ENCODE data around the gene SOX10. TPM values are rescaled to one million over a fixed set of nuclear protein-coding genes. Genes with fewer than 3 reads are reported as not detected.

SOX10 gene
- total and polyA plus RNA-seq, 9 of the 15 experiments (the other 6 are each of a cell fraction or from before 2014, with no cell fraction given), result not detected

DNA sequence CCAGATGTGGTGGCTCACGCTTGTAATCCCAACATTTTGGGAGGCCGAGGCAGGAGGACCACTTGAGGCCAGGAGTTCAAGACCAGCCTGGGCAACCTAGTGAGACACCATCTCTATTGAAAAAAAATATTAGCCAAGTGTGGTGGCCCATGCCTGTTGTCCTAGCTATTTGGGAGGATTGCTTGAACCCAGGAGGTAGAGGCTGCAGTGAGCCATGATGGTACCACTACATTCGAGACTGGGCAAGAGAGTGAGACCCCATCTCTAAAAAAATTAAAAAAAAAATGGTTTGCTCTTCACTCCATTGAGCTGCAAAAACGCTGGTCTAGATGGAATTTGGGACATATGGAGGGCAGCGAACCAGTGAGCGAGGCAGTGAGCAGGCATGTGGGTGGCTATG lies 21.6 kb upstream of the SOX10 start:
- BruUV-seq (replicated peaks), result no TSS peak
- no peak for FAIRE-seq

DNA sequence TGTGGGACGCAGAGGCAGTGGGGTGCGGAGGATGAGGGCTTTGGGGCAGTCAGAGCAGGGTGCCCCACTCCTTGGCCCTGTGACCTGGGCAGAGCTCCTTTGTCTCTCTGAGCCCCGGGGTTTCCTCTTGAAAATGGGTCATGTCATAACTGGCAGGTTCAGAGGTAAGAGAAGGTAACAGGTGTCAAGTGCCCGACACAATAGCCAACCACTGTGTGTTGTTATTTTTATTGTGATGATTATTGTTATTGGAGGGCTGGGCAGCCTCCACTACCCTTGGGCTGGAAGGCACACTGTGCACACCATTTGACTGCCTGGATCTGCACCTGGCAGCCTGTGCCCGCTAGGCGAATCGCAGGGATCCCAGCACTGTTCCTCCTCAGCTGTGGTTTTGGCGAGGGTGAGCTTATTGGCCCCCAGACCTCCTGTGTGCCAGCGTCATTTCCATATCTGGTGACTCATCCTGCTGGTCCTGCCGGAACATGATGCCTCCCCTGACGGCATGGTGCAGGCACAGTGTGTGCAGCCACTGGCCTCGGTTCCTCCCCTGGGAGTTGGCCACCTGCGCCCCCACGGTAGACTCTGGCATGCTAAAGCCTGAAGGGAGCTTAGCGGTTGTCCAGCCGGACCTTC lies 15.4 kb upstream of the SOX10 start:
- in situ Hi-C loops (cut with MboI), result no loop called here
- H3K79me2 ChIP-seq (ENCODE audit: control insufficient read depth, insufficient read depth, low read length), result no peaks in the 10 kb centered on the region
- H3K9ac ChIP-seq (ENCODE audit: insufficient read depth in 1 of 2, low read depth in 2 of 2, low read length in 2 of 2), result peak overlapping the region in 1 of 2 experiments; percentile 64; a peak in 1 of 4 replicates
- ATAC-seq (peak; percentile 39; the same call in 1 of the 3 replicates), DNase-seq (ENCODE audit: extremely low read depth in 1 of 4, low spot score in 3 of 4) (peak in 3 of 4 experiments; percentile 12 to 32 (median 23)), FAIRE-seq (no peak)
- intact Hi-C loops (cut with micrococcal nuclease), result no loop called here
- 13% methylated on average over 13 of the region's 16 CpGs for WGBS (ENCODE audit: insufficient coverage, low coverage, missing lambda C conversion rate)
- H3K9me1 ChIP-seq (ENCODE audit: control insufficient read depth, insufficient read depth, low read length), result no peaks in the 10 kb centered on the region
- H4K20me1 ChIP-seq (replicated peaks; ENCODE audit: control insufficient read depth, insufficient read depth, low read length), result no peaks in the 10 kb centered on the region
- ChIA-PET CTCF (ENCODE audit: low intra/inter-chr PET ratio) (no interaction called here), POLR2A (no interaction called here)
- H3K36me3 ChIP-seq (ENCODE audit: control insufficient read depth, insufficient read depth, low read length), result no peaks in the 10 kb centered on the region
- no peaks in the 10 kb centered on the region for H3K9me3 ChIP-seq (replicated peaks; ENCODE audit: control insufficient read depth, insufficient read depth, low read depth, low read length)
- H3K4me2 ChIP-seq (ENCODE audit: insufficient read depth, low read length), result no peak overlapping the region; the same call in 1 of the 2 replicates
- H3K27ac ChIP-seq (ENCODE audit: extremely low read depth, low read depth, low read length), result no peak overlapping the region
- H3K4me1 ChIP-seq (replicated peaks in 1 of 2; ENCODE audit: control insufficient read depth in 2 of 2, insufficient read depth in 2 of 2, low read length in 2 of 2), result peaks cover 0 to 16% of the 10 kb centered on the region in 2 experiments; a peak in 3 of 5 replicates
- H2AFZ ChIP-seq (ENCODE audit: low read depth, low read length), result 0 out of 2 replicates have a peak overlapping the region, but pooled peaks have one; percentile 16
- no TSS peak for BruUV-seq (replicated peaks)
- H3K27me3 ChIP-seq (ENCODE audit: control insufficient read depth in 2 of 2, insufficient read depth in 2 of 2, low read length in 2 of 2), result no peaks in the 10 kb centered on the region; a peak in 1 of 5 replicates
- no peak overlapping the region for H3K4me3 ChIP-seq
- peak; percentile 90 for TF ChIP-seq ZKSCAN1 (IDR thresholded peaks at IDR 0.05; ENCODE audit: low read depth, low read length)
- TF ChIP-seq HNRNPUL1 (IDR thresholded peaks at IDR 0.05; ENCODE audit: low read length), result no peak
- TF ChIP-seq ZNF354B (CRISPR knock-in tag; IDR thresholded peaks at IDR 0.05), result no peak
- TF ChIP-seq, protein P1, sequence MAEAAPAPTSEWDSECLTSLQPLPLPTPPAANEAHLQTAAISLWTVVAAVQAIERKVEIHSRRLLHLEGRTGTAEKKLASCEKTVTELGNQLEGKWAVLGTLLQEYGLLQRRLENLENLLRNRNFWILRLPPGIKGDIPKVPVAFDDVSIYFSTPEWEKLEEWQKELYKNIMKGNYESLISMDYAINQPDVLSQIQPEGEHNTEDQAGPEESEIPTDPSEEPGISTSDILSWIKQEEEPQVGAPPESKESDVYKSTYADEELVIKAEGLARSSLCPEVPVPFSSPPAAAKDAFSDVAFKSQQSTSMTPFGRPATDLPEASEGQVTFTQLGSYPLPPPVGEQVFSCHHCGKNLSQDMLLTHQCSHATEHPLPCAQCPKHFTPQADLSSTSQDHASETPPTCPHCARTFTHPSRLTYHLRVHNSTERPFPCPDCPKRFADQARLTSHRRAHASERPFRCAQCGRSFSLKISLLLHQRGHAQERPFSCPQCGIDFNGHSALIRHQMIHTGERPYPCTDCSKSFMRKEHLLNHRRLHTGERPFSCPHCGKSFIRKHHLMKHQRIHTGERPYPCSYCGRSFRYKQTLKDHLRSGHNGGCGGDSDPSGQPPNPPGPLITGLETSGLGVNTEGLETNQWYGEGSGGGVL (CRISPR knock-in tag; IDR thresholded peaks at IDR 0.05), result no peak
- TF ChIP-seq ZNF551 (CRISPR knock-in tag; IDR thresholded peaks at IDR 0.05), result no peak
- peak; percentile 56; the same call in 1 of the 2 replicates for TF ChIP-seq JUND (IDR thresholded peaks at IDR 0.05; ENCODE audit: borderline replicate concordance, low read depth, low read length)
- peak; percentile 35; the same call in 1 of the 3 replicates for TF ChIP-seq JUND (tag; IDR thresholded peaks at IDR 0.05; ENCODE audit: borderline replicate concordance, low read depth, low read length)
- TF ChIP-seq CREM (IDR thresholded peaks at IDR 0.05; ENCODE audit: low read depth), result peak; percentile 49
- TF ChIP-seq, protein P2, sequence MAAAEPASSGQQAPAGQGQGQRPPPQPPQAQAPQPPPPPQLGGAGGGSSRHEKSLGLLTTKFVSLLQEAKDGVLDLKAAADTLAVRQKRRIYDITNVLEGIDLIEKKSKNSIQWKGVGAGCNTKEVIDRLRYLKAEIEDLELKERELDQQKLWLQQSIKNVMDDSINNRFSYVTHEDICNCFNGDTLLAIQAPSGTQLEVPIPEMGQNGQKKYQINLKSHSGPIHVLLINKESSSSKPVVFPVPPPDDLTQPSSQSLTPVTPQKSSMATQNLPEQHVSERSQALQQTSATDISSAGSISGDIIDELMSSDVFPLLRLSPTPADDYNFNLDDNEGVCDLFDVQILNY (CRISPR knock-in tag; IDR thresholded peaks at IDR 0.05), result no peak
- peak; percentile 71 for TF ChIP-seq FOSL1 (tag; conservative IDR thresholded peaks at IDR 0.05)
- TF ChIP-seq XRCC5 (IDR thresholded peaks at IDR 0.05; ENCODE audit: low read depth, low read length), result no peak
- TF ChIP-seq KDM2B (CRISPR knock-in tag; IDR thresholded peaks at IDR 0.05), result no peak

More for the DNA sequence above, 21.6 kb upstream of the SOX10 start:
- DNase-seq (ENCODE audit: extremely low read depth in 1 of 4, low spot score in 3 of 4) (no peak), ATAC-seq (no peak)
- in situ Hi-C loops (cut with MboI) (no loop called here), intact Hi-C loops (cut with micrococcal nuclease) (no loop called here)
- Histone ChIP-seq H4K20me1 (replicated peaks; ENCODE audit: control insufficient read depth, insufficient read depth, low read length) (no peaks in the 10 kb centered on the region), H3K27ac (ENCODE audit: extremely low read depth, low read depth, low read length) (no peak overlapping the region), H3K4me1 (replicated peaks in 1 of 2; ENCODE audit: control insufficient read depth in 2 of 2, insufficient read depth in 2 of 2, low read length in 2 of 2) (peaks cover 0 to 3% of the 10 kb centered on the region in 2 experiments; a peak in 1 of 5 replicates), H3K4me3 (no peak overlapping the region), H3K4me2 (ENCODE audit: insufficient read depth, low read length) (no peak overlapping the region), H3K79me2 (ENCODE audit: control insufficient read depth, insufficient read depth, low read length) (no peaks in the 10 kb centered on the region), H3K9me3 (replicated peaks; ENCODE audit: control insufficient read depth, insufficient read depth, low read depth, low read length) (no peaks in the 10 kb centered on the region), H3K9ac (ENCODE audit: insufficient read depth in 1 of 2, low read depth in 2 of 2, low read length in 2 of 2) (no peak overlapping the region), H3K27me3 (ENCODE audit: control insufficient read depth in 2 of 2, insufficient read depth in 2 of 2, low read length in 2 of 2) (no peaks in the 10 kb centered on the region), H3K9me1 (ENCODE audit: control insufficient read depth, insufficient read depth, low read length) (no peaks in the 10 kb centered on the region), H3K36me3 (ENCODE audit: control insufficient read depth, insufficient read depth, low read length) (no peaks in the 10 kb centered on the region), H2AFZ (ENCODE audit: low read depth, low read length) (no peak overlapping the region)
- TF ChIP-seq MCM2 (IDR thresholded peaks at IDR 0.05; ENCODE audit: low read depth) (no peak), ZNF121 (CRISPR knock-in tag; conservative IDR thresholded peaks at IDR 0.05) (peak; percentile 39; the same call in 1 of the 2 replicates), LCOR (CRISPR knock-in tag; IDR thresholded peaks at IDR 0.05) (no peak), ETS2 (tag; IDR thresholded peaks at IDR 0.05; ENCODE audit: borderline replicate concordance, poor library complexity, severe bottlenecking) (no peak), POLR2AphosphoS5 (IDR thresholded peaks at IDR 0.05; ENCODE audit: control insufficient read depth, insufficient read depth, low read depth, low read length) (no peak)
- WGBS (ENCODE audit: insufficient coverage, low coverage, missing lambda C conversion rate), result 13% methylated on average over 6 of the region's 6 CpGs
- POLR2A ChIA-PET, result interaction anchor here (0.6 kb wide), 1 partner anchor 175 kb away, joined by 3 read pairs; no protein-coding TSS in a partner anchor
- CTCF ChIA-PET (ENCODE audit: low intra/inter-chr PET ratio), result no interaction called here
